Testis (tissue), 3 donors: Measurements from ENCODE around the gene MAMLD1. TPM values are rescaled to one million over a fixed set of nuclear protein-coding genes. Genes with fewer than 3 reads are reported as not detected.

Experiments
- DNase-seq: peaks from one replicate; pipeline ENCODE4 v3.0.0-alpha.2; 2019
- H3K27ac ChIP-seq, 2 donors: fragments of 200-600 bp; sonication (generic); one replicate each; pipeline ENCODE4 v1.5.1; 2019
- H3K27me3 ChIP-seq: fragments of 200-600 bp; sonication (generic); one replicate; pipeline ENCODE4 v1.5.1; 2019
- H3K36me3 ChIP-seq: fragments of 200-600 bp; sonication (generic); one replicate; pipeline ENCODE4 v1.5.1; 2017; ENCODE audit warnings: low read depth; ENCODE audit errors: missing control alignments
- H3K4me1 ChIP-seq: fragments of 200-600 bp; sonication (generic); one replicate; pipeline ENCODE4 v1.5.1; 2019
- H3K4me3 ChIP-seq, 2 donors: fragments of 200-600 bp; sonication (generic); one replicate each; pipeline ENCODE4 v1.5.1; 2017 to 2019
- H3K9me3 ChIP-seq: fragments of 200-600 bp; sonication (generic); one replicate; pipeline ENCODE4 v1.5.1; 2017
- POLR2A ChIP-seq: fragments of 450-650 bp; IDR thresholded peaks from one replicate; pipeline ENCODE4 v1.6.1; 2017; ENCODE audit warnings: antibody characterized with exemption, mild to moderate bottlenecking, moderate library complexity
- WGBS, 2 donors: methylation state at CpG; one replicate each; pipeline ENCODE4 v1.1.5; 2018; 5-methylcytosine and 5-hydroxymethylcytosine counted together
- intact Hi-C: fragments of 100-400 bp; cut with DNase I; formaldehyde crosslinking; loops from one replicate; pipeline ENCODE4 v1.15.1; 2023; ENCODE audit warnings: low total_unique reads
- polyA plus RNA-seq: library from polyadenylated mRNA; stranded (reverse); fragments of 350-450 nt; fragmentation: Illumina TruSeq; extraction: RNeasy Lipid Tissue Mini Kit (QIAGEN cat#74804); gene quantifications from one replicate; pipeline ENCODE4 v1.2.3, GENCODE V29; 2014; ENCODE audit warnings: low read depth, low replicate concordance; ENCODE audit not compliant: insufficient read depth
- total RNA-seq, 2 donors: library from RNA; depleted of rRNA; stranded (reverse); fragments of >200 nt; gene quantifications; one replicate each; pipeline ENCODE4 v1.2.3, GENCODE V29; 2016
- TF ChIP-seq, protein P1 (sequence below), 3 experiments: fragments of 450-650 bp in 2 of 3; fragments of 200-600 bp in 1 of 3; sonication (generic) in 1 of 3; IDR thresholded peaks; one replicate each; pipeline ENCODE4 v1.5.1; 2016 to 2019; ENCODE audit warnings: antibody characterized with exemption in 3 of 3, mild to moderate bottlenecking in 2 of 3, moderate library complexity in 1 of 3

MAMLD1 gene
- total and polyA plus RNA-seq, 3 donors from 2014 or later, result 31.3 to 91.5 (median 70.6) TPM

- Histone ChIP-seq H3K27me3 (no peaks in the 10 kb centered on the region), H3K36me3 (no peaks in the 10 kb centered on the region), H3K4me3 (no peak overlapping the region), H3K27ac (no peak overlapping the region), H3K9me3 (no peaks in the 10 kb centered on the region), H3K4me1 (peaks cover 13% of the 10 kb centered on the region)
- intact Hi-C loops, result no loop called here
- no peak for TF ChIP-seq POLR2A
- TF ChIP-seq, protein P1, sequence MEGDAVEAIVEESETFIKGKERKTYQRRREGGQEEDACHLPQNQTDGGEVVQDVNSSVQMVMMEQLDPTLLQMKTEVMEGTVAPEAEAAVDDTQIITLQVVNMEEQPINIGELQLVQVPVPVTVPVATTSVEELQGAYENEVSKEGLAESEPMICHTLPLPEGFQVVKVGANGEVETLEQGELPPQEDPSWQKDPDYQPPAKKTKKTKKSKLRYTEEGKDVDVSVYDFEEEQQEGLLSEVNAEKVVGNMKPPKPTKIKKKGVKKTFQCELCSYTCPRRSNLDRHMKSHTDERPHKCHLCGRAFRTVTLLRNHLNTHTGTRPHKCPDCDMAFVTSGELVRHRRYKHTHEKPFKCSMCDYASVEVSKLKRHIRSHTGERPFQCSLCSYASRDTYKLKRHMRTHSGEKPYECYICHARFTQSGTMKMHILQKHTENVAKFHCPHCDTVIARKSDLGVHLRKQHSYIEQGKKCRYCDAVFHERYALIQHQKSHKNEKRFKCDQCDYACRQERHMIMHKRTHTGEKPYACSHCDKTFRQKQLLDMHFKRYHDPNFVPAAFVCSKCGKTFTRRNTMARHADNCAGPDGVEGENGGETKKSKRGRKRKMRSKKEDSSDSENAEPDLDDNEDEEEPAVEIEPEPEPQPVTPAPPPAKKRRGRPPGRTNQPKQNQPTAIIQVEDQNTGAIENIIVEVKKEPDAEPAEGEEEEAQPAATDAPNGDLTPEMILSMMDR (IDR thresholded peaks at IDR 0.05), result no peak
- DNase-seq, result no peak
- 80 to 92% methylated on average over 1 to 10 of the region's 13 CpGs for WGBS, 2 donors
Measured at GRCh38 chrX:150543230-150544155, 180.4 kb downstream of the MAMLD1 start.

- 80 to 84% methylated on average over 4 to 11 of the region's 11 CpGs for WGBS, 2 donors
- Histone ChIP-seq H3K9me3 (no peaks in the 10 kb centered on the region), H3K27me3 (no peaks in the 10 kb centered on the region), H3K4me3 (no peak overlapping the region), H3K36me3 (no peaks in the 10 kb centered on the region), H3K4me1 (peaks cover 13% of the 10 kb centered on the region), H3K27ac (no peak overlapping the region)
- no peak for DNase-seq
- TF ChIP-seq POLR2A, result no peak
- TF ChIP-seq, protein P1 (IDR thresholded peaks at IDR 0.05), result no peak
- intact Hi-C loops, result no loop called here
Measured at GRCh38 chrX:150544222-150544787, 181.2 kb downstream of the MAMLD1 start.

DNA sequence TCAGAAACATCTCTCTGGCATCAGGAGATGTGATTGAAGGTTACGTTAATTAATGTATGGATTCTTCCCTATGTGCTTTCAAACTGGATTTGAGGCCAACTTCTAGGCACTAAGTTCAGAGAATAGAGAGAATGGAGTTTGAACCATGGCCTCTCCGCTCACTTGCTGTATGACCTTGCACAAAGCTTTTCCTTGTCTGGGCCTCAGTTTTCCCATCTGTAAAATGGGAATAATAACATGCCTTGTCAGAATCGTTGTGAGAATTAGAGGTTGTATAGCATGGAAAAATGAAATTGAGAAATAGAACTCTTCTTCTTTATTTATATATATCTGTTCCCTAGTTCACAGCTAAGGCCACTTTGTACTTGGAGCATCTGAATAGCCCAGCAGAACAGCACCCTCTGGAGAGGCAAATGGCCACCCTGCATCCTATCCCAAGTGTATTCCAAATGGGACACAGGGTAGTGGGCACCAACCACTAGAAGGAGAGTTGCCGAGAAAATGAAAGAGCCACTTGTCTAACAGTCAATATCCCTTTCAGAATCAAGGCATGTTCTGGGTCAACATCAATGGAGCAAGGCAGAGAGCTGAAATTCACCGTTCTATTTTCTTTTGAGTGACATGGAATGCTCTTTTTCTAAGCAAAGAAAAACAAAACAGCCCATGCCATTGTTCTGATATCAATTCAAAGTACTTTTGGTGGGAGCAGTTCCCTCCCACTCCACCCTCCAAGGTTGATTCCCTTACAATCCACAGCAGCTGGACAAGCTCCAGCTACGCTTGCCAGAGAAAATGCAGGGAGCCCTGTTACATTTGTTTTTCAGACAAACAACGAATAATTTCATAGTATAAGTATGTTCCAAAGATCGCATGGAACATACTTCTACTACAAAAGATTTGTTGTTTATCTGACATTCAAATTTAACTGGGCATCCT, 182.0 kb downstream of the MAMLD1 start:
- 53 to 59% methylated on average over 8 of the region's 8 CpGs for WGBS, 2 donors
- TF ChIP-seq, protein P1 (IDR thresholded peaks at IDR 0.05), result no peak
- no peak for TF ChIP-seq POLR2A

DNA sequence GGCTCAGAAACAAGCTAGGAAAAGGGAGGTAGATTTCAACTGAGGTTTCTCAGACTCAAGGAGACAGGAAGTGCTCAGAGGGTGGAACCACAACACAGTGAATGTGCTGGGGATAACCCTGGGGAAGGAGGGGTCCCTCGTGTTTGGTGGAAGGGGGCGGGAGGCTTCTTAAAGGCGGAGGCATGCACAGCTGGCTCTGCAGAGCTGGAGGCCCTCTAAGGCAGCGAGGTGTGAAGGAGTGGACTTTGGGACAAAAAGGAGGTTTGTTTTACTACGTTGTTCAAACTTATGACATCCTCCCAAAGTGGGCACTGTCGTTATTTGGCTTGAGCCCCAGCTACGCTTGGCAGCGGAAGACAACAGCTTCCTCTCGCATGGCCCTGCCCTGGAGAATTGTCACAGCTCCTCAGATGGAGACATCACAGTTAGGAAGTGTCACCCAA, 183.6 kb downstream of the MAMLD1 start:
- Histone ChIP-seq H3K4me1 (peaks cover 13% of the 10 kb centered on the region), H3K9me3 (no peaks in the 10 kb centered on the region), H3K27ac (peak overlapping the region; percentile 68 to 78), H3K36me3 (no peaks in the 10 kb centered on the region), H3K27me3 (no peaks in the 10 kb centered on the region), H3K4me3 (no peak overlapping the region)
- 9 to 22% methylated on average over 5 to 9 of the region's 9 CpGs for WGBS, 2 donors
- peak; percentile 47 for DNase-seq
- TF ChIP-seq, protein P1 (IDR thresholded peaks at IDR 0.05), result no peak
- TF ChIP-seq POLR2A, result no peak
- intact Hi-C loops, result no loop called here

More for the DNA sequence above, 182.0 kb downstream of the MAMLD1 start:
- DNase-seq, result peak; percentile 71
- Histone ChIP-seq H3K36me3 (no peaks in the 10 kb centered on the region), H3K9me3 (no peaks in the 10 kb centered on the region), H3K4me3 (no peak overlapping the region), H3K4me1 (peaks cover 13% of the 10 kb centered on the region), H3K27me3 (no peaks in the 10 kb centered on the region), H3K27ac (no peak overlapping the region)
- intact Hi-C loops, result no loop called here
